ENCODE measurements around the gene ADGRV1.

ADGRV1 gene

GRCh38 chr5:91076138-91076537 is 517.5 kb downstream of the ADGRV1 start:
- no peak for DNase-seq (ENCODE audit: low spot score)
- in situ Hi-C loops (cut with MboI; ENCODE audit: low pct_unique_long_range_greater_than_20kb, low sequenced_read_pairs, unreplicated experiment), result no loop called here
- TF ChIP-seq CTCF (IDR thresholded peaks at IDR 0.05; ENCODE audit: extremely low read depth, insufficient read depth, missing control alignments), result no peak

DNA sequence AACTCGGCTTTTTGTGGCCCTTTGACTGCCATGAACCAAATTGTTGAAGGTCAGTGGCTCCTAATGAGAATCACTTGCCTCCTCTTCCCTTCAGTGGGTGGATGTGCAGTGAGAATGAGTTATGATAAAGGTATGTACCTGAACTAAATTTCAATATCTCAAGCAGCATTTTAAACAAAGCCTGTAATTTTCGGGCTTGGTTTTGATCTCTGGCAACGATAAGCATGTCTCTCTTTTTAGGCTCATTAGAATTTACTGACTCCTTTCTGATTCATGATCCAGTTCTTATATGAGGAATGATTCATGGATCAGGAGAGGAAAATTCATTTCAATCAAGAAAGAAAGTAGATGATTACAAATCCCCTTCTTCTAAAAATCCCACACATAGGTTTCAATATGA is 519.0 kb downstream of the ADGRV1 start:
- TF ChIP-seq CTCF (IDR thresholded peaks at IDR 0.05; ENCODE audit: extremely low read depth, insufficient read depth, missing control alignments), result no peak
- no peak for DNase-seq (ENCODE audit: low spot score)
- in situ Hi-C loops (cut with MboI; ENCODE audit: low pct_unique_long_range_greater_than_20kb, low sequenced_read_pairs, unreplicated experiment), result no loop called here

DNA sequence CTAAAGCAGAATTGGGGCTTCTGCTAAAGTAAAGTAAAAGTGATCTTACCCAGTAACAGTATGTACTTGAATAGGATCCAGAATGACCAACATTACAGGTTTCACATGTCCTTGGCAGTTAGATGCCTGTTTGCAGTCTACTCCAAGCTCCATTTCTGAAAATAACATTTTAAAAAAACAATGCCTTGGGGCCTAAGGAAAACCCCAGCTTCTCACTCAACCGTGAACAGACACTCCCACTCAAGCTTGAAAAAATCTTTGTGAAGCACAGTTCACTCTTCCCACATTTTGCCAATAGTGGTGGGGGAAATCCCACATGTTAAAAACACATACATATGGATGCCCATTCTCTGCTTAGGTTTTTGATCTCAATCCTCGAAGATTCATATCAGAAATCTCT is 520.4 kb downstream of the ADGRV1 start:
- in situ Hi-C loops (cut with MboI; ENCODE audit: low pct_unique_long_range_greater_than_20kb, low sequenced_read_pairs, unreplicated experiment), result no loop called here
- DNase-seq (ENCODE audit: low spot score), result no peak

GRCh38 chr5:91089758-91090157 is 531.2 kb downstream of the ADGRV1 start:
- in situ Hi-C loops (cut with MboI; ENCODE audit: low pct_unique_long_range_greater_than_20kb, low sequenced_read_pairs, unreplicated experiment), result no loop called here

More for the DNA sequence above, 520.4 kb downstream of the ADGRV1 start:
- no peak for TF ChIP-seq CTCF (IDR thresholded peaks at IDR 0.05; ENCODE audit: extremely low read depth, insufficient read depth, missing control alignments)

DNA sequence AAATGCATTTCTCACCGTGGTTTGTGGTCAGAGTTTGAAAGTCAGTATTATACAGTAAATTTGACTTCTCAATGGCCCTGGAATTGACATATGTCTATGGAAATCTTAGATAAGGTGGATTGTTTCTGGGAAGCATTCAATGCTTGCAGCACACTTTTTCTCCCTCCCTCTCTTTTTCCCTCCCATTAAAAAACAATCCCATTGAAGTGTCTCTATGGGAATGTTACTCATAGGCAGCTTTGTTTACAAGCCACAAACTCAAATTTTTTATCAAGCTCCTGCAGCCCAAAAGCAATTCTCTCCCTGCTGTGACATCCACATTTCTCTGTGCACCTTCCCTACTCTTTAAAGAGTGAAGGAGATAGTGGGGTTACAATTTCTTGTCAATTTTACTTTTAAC is 532.4 kb downstream of the ADGRV1 start:
- in situ Hi-C loops (cut with MboI; ENCODE audit: low pct_unique_long_range_greater_than_20kb, low sequenced_read_pairs, unreplicated experiment), result no loop called here
- TF ChIP-seq CTCF (IDR thresholded peaks at IDR 0.05; ENCODE audit: extremely low read depth, insufficient read depth, missing control alignments), result no peak
- DNase-seq (ENCODE audit: low spot score), result no peak

More at GRCh38 chr5:91089758-91090157, 531.2 kb downstream of the ADGRV1 start:
- DNase-seq (ENCODE audit: low spot score), result no peak
- no peak for TF ChIP-seq CTCF (IDR thresholded peaks at IDR 0.05; ENCODE audit: extremely low read depth, insufficient read depth, missing control alignments)

- in situ Hi-C loops (cut with MboI; ENCODE audit: low pct_unique_long_range_greater_than_20kb, low sequenced_read_pairs, unreplicated experiment), result no loop called here
- no peak for TF ChIP-seq CTCF (IDR thresholded peaks at IDR 0.05; ENCODE audit: extremely low read depth, insufficient read depth, missing control alignments)
- DNase-seq (ENCODE audit: low spot score), result no peak
Observed at GRCh38 chr5:91091471-91092234, 533.1 kb downstream of the ADGRV1 start.
